Hair follicle dermal papilla cell (primary cell): ENCODE results near the gene XPNPEP2. TPM values are rescaled to one million over a fixed set of nuclear protein-coding genes. Genes with fewer than 3 reads are reported as not detected.

ENCODE experiments used
- small RNA-seq: library from RNA; depleted of rRNA; stranded (forward); fragments of <200 nt; gene quantifications from one replicate; pipeline ENCODE3, GENCODE V24; 2012
- total RNA-seq: library from RNA; depleted of rRNA; stranded (reverse); fragments of >200 nt; gene quantifications from 2 replicates; pipeline ENCODE4 v1.2.3, GENCODE V29; 2012

Gene XPNPEP2, protein sequence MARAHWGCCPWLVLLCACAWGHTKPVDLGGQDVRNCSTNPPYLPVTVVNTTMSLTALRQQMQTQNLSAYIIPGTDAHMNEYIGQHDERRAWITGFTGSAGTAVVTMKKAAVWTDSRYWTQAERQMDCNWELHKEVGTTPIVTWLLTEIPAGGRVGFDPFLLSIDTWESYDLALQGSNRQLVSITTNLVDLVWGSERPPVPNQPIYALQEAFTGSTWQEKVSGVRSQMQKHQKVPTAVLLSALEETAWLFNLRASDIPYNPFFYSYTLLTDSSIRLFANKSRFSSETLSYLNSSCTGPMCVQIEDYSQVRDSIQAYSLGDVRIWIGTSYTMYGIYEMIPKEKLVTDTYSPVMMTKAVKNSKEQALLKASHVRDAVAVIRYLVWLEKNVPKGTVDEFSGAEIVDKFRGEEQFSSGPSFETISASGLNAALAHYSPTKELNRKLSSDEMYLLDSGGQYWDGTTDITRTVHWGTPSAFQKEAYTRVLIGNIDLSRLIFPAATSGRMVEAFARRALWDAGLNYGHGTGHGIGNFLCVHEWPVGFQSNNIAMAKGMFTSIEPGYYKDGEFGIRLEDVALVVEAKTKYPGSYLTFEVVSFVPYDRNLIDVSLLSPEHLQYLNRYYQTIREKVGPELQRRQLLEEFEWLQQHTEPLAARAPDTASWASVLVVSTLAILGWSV
- 6.0 and 9.9 TPM in 2 replicates for total RNA-seq

DNA sequence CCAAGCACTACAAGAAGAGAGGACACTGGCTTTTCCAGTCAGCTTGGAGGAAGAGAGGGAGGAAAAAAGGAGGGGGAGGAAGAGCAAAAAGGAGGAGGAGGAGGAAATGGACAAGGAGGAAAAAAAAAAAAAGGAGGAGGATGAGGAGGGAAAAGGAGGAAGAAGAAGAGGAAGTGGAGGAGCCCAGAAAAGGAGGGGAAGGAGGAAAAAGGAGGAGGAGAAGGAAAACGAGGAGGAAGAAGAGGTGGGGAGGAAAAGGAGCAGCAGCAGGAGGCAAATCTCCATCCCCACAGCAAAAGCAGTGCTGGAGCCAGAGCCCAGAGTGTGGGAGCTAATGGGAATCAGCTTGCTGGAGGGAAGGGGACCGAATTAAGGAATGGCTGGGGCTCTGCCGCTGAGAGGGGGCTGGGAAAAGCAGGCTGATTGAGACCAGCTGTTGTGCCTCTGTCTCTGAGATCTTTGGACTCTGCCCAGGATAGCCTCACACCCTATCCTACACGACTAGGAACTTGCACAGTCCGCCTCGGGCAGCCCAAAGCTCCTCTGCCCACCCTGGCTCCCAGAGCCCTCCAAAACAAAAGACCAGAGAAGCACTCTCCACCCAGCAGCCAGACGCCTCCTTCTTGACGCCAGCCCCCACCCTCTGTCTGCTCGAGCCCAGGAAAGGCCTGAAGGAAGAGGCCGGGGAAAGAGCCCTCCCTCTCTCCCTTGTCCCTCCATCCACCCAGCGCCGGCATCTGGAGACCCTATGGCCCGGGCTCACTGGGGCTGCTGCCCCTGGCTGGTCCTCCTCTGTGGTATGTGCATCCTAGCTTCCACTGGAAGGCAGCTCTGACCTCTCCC is at the start of gene XPNPEP2:
TSS of gene XPNPEP2 (plus strand) at position 514 of the 843 bp plus-strand sequence. CDS start at position 749, 235 bp downstream.

DNA sequence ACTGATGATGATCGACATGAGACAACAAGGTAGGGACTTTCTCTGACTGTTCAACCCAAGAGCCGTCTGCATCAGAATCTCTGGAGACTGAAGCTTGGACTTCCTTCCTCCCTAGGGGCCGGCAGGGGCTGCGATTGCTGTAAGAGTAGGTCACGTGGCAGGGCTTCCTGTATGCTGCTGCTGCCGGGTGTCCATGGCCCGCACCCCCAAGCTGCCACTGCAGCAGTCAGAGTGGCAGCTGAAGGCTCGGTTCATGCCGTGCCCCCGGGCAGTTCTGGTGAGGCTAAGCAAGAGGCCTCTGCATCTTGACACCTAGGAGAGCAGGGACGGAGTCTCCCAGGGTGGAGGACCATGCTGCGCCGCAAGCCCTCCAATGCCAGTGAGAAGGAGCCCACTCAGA is 41.0 kb downstream of the XPNPEP2 start, which contains the start of gene SASH3:
TSS of gene SASH3 (plus strand) at position 203 of the 400 bp plus-strand sequence. CDS start at position 352, 149 bp downstream.

Small RNAs within 50 kb of the gene (small RNA-seq; reads per million reads assigned to genes)
- not detected for gene RF00017

Other genes starting within 250 kb of the XPNPEP2 start
- 53.9 and 60.5 TPM in 2 replicates for gene SMARCA1, start 215.5 kb upstream of the XPNPEP2 start, total RNA-seq
- 16.9 and 18.3 TPM in 2 replicates for gene OCRL, start 198.7 kb upstream of the XPNPEP2 start, total RNA-seq
- gene APLN, start 84.0 kb upstream of the XPNPEP2 start, total RNA-seq: 0.65 and 1.3 TPM in 2 replicates
- not detected in 2 replicates for gene SASH3, start 41.0 kb downstream of the XPNPEP2 start, total RNA-seq
- gene ZDHHC9, start 104.9 kb downstream of the XPNPEP2 start, total RNA-seq: 41.9 and 45.6 TPM in 2 replicates
- 17.4 and 18.0 TPM in 2 replicates for gene UTP14A, start 167.2 kb downstream of the XPNPEP2 start, total RNA-seq
- gene BCORL1, start 243.7 kb downstream of the XPNPEP2 start, total RNA-seq: 1.9 and 2.3 TPM in 2 replicates